Mucosa of stomach (tissue), 1 donor: Measurements from ENCODE around the gene GALNTL6.

Experiments used
- H3K27me3 ChIP-seq: one replicate; pipeline ENCODE4 v1.7.0; 2013; ENCODE audit warnings: mild to moderate bottlenecking, low read length; ENCODE audit not compliant: control insufficient read depth, insufficient read depth
- H3K36me3 ChIP-seq: one replicate; pipeline ENCODE4 v1.7.0; 2013; ENCODE audit warnings: low read length; ENCODE audit not compliant: control insufficient read depth, insufficient read depth
- H3K4me1 ChIP-seq: one replicate; pipeline ENCODE4 v1.7.0; 2013; ENCODE audit warnings: mild to moderate bottlenecking, low read length; ENCODE audit not compliant: control insufficient read depth, insufficient read depth
- H3K4me3 ChIP-seq: one replicate; pipeline ENCODE4 v1.7.0; 2013; ENCODE audit warnings: low read length
- H3K9ac ChIP-seq: one replicate; pipeline ENCODE4 v1.7.0; 2013; ENCODE audit warnings: mild to moderate bottlenecking, low read length, moderate library complexity
- H3K9me3 ChIP-seq: one replicate; pipeline ENCODE4 v1.7.0; 2013; ENCODE audit warnings: mild to moderate bottlenecking, low read length, moderate library complexity; ENCODE audit not compliant: control insufficient read depth
- donor health status: Pancreatic carcinoma.

The GALNTL6 gene

DNA sequence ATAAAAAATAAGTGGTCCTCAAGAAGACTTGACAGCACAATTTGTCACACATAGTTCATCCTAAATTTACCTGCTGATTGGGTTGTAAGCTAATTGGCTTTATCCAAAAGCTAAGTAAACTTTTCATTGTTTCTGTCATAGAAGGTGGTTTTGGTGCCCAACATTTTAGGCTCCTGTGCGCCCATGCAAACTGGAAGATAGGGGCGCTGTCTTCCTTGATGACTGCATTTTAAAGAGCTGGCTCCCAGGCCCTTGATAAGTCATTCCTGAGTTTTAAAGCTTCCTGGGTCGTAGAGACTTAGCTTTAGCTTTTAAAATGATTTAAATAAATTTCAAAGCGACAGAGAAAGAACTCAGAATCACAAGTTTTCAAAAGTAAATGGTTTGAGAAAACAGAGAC, 730.0 kb downstream of the GALNTL6 start:
- no peaks in the 10 kb centered on the region for H3K4me1 ChIP-seq
- no peaks in the 10 kb centered on the region for H3K36me3 ChIP-seq
- no peaks in the 10 kb centered on the region for H3K9me3 ChIP-seq
- no peak overlapping the region for H3K9ac ChIP-seq
- H3K4me3 ChIP-seq: no peak overlapping the region
- H3K27me3 ChIP-seq: no peaks in the 10 kb centered on the region

DNA sequence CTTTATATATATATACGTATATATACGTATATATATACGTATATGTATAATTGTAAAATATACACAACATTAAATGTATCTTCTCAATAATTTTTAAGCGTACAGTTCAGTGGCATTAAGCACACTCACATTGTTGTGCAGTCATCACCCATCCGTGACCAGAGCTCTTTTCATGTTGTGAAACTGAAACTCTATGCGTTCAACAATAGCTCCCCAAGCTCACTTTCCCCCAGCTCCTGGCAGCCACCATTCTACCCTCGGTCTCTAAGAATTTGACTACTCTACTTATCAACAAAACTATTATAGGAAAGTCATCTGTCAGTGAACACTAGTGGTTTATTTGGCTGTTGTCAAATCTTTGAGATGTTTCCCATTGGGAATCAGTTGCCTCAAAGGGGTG, 733.6 kb downstream of the GALNTL6 start:
- Histone ChIP-seq H3K4me3 (no peak overlapping the region), H3K9me3 (no peaks in the 10 kb centered on the region), H3K36me3 (no peaks in the 10 kb centered on the region), H3K4me1 (no peaks in the 10 kb centered on the region), H3K27me3 (no peaks in the 10 kb centered on the region), H3K9ac (no peak overlapping the region)

DNA sequence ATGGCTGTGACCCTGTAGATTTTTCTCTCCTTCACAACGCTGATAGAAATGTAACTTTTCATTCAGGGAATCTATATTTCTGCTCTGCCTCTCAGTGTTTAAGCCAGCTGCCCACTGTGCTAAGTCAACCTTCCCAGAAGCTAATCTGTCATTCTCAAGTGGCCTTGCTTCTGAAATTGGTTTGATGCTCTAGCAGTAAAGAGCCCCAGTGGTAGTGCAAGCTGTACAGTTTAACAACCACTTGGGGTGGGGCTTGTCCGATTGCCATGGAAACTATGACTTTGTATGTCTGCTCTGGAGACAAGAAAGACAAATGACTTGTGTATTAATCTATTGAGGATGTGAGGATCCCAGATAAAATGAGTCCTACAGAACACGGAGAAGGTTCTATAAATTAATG, 734.5 kb downstream of the GALNTL6 start:
- Histone ChIP-seq H3K27me3 (no peaks in the 10 kb centered on the region), H3K9me3 (no peaks in the 10 kb centered on the region), H3K4me1 (no peaks in the 10 kb centered on the region), H3K9ac (no peak overlapping the region), H3K4me3 (no peak overlapping the region), H3K36me3 (no peaks in the 10 kb centered on the region)

DNA sequence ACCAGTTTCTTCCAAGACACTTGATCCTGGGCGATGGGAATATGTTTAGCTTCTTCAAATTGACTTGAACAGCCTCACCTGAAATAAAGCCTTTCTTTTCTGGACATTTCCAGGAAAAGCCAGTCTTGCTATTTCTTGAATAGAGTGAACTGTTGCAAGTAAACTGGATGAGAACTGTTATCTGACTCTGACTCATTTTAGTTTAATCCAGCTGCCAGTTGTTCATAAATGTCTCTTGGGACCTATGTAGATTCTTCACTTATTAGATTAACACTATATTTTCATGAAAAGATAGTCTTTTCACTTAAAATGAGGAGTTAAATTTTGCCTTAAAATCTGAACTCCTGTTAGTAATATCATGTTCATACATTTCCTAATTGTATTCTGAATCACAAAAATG, 740.0 kb downstream of the GALNTL6 start:
- Histone ChIP-seq H3K27me3 (no peaks in the 10 kb centered on the region), H3K4me1 (no peaks in the 10 kb centered on the region), H3K9me3 (no peaks in the 10 kb centered on the region), H3K9ac (no peak overlapping the region), H3K4me3 (no peak overlapping the region), H3K36me3 (no peaks in the 10 kb centered on the region)

DNA sequence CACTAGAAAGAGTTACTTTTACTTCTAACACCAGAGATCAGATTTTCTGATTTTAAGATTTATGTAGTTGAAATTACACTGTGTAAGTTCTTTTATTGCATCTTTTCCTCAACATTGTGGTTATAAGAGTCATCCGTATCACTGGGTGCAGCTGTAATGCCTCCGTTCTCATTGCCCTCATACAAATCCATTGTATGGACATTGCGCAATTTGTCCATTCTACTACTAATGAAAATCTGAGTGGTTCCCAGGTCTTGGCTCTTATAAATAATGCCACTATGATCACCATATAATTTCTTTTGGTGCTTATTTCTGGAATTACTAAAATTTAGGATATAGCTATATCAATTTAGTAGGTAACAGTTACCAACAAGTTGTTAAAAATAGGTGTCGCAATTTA, 741.4 kb downstream of the GALNTL6 start:
- H3K4me3 ChIP-seq: no peak overlapping the region

DNA sequence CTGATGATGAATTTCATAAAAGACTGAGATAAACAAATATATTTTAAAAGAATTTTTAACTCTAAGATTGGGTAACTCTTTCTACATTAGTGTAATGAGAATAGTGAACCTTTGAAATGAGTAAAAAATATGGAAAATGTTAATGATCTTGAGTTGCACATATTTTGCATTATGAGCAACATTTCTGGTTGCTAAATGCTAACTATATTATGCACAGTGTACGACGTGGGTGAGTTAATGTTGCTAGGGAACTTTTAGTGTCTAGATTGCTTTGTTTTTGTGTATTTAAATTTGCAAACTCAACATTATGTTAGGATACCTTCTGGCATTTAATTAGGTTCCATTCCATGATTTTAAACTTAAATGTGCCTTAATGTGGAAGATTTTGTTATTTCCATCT, 742.5 kb downstream of the GALNTL6 start:
- no peaks in the 10 kb centered on the region for H3K9me3 ChIP-seq
- H3K9ac ChIP-seq: no peak overlapping the region
- H3K4me3 ChIP-seq: no peak overlapping the region
- H3K4me1 ChIP-seq: no peaks in the 10 kb centered on the region
- no peaks in the 10 kb centered on the region for H3K36me3 ChIP-seq
- no peaks in the 10 kb centered on the region for H3K27me3 ChIP-seq

More for the DNA sequence above, 741.4 kb downstream of the GALNTL6 start:
- H3K9ac ChIP-seq: no peak overlapping the region
- no peaks in the 10 kb centered on the region for H3K27me3 ChIP-seq
- H3K36me3 ChIP-seq: no peaks in the 10 kb centered on the region
- H3K4me1 ChIP-seq: no peaks in the 10 kb centered on the region
- H3K9me3 ChIP-seq: no peaks in the 10 kb centered on the region

DNA sequence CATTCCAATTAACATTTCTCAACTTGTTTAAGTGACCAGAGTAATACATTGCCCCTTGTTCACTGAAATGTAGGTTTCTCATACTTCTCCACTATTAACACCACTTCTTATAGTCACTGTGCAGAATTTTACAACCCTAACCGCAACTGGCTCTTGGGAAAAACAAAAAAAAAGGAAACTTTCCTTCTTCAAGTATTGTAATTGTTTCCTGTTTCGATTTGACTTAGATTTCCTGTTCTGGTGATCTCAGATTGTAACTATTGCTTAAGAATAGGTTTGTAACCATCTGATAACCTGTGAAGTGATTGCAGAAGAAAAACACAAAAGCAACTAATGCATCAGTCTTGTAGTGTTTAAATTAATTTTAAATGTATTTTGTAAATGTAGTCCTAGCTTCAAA, 760.7 kb downstream of the GALNTL6 start:
- Histone ChIP-seq H3K4me1 (no peaks in the 10 kb centered on the region), H3K36me3 (no peaks in the 10 kb centered on the region), H3K9me3 (no peaks in the 10 kb centered on the region), H3K4me3 (no peak overlapping the region), H3K9ac (no peak overlapping the region), H3K27me3 (no peaks in the 10 kb centered on the region)

DNA sequence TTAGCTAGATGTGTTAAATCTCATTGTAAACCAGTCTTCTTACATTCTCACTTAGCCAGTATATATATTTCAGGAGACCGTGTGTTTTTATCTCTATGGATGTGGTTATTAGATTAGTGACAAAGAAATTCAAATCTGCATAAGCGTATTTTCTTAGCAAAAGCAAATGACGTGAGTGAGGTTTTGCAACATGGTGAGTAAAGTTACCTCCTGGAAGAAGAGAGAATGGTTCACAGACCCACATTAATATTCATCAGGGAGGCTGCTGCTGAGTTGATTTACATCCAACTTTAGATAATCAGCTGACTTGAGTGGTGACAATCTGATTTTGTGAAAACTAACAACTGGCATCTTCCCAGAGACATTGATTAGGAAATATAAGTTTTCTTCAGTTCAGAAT, 765.5 kb downstream of the GALNTL6 start:
- Histone ChIP-seq H3K4me3 (no peak overlapping the region), H3K36me3 (no peaks in the 10 kb centered on the region), H3K9ac (no peak overlapping the region), H3K9me3 (no peaks in the 10 kb centered on the region), H3K27me3 (no peaks in the 10 kb centered on the region), H3K4me1 (no peaks in the 10 kb centered on the region)

DNA sequence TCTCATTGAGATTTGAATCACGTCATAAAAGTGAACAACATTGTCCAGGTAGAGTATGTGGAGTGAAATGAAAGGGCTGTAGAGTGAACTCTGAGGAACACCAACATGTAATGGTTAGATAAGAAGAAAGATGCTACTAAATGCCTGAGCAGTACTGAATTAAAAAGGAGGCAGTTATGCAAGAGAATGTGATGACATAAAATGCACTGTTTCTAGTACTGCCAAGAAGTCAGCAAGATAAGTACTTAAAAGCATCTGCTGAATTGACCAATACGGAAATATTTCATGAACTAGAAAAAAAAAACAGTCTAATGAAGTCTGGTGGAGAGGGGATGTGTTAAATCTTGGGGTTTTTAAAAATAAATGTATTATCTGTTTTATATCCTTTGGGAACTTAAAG, 771.6 kb downstream of the GALNTL6 start:
- Histone ChIP-seq H3K4me3 (no peak overlapping the region), H3K4me1 (no peaks in the 10 kb centered on the region), H3K9ac (no peak overlapping the region), H3K36me3 (no peaks in the 10 kb centered on the region), H3K9me3 (no peaks in the 10 kb centered on the region), H3K27me3 (no peaks in the 10 kb centered on the region)

DNA sequence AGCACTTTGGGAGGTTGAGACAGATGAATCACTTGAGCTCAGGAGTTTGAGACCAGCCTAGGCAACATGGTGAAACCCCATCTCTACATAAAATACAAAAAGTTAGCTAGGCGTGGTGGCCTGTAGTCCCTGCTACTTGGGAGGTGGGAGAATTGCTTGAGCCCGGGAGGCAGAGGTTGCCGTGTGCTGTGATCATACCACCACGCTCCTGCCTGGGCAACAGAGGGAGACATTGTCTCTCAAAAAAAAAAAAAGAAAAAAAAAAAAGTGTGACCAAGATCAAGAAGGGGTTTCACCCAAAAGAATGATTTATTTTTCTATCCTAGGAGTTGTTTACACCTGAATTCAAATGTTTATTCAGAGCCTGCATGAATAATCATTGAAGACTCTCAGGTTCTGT, 783.0 kb downstream of the GALNTL6 start:
- H3K9ac ChIP-seq: no peak overlapping the region
- H3K4me1 ChIP-seq: no peaks in the 10 kb centered on the region
- H3K36me3 ChIP-seq: no peaks in the 10 kb centered on the region
- no peaks in the 10 kb centered on the region for H3K9me3 ChIP-seq
- H3K27me3 ChIP-seq: no peaks in the 10 kb centered on the region
- no peak overlapping the region for H3K4me3 ChIP-seq

DNA sequence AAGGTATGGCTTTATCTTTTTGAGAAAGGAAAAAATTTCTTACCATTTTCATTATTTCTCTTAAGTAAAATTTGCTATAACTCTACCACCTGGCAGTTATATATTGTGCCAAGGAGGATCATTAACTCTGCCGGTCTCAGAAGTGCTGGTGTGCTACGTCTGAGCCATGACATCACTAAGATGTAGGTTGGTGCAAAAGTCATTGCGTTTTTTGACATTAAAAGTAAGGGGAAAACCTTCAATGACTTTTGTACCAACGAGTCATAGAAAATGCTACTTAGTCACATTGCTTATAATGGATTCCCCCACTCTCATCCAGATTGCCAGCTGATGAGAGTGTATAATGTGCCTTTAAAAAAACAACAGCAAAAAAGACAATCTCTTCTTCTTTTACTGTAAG, 786.4 kb downstream of the GALNTL6 start:
- no peaks in the 10 kb centered on the region for H3K27me3 ChIP-seq
- no peaks in the 10 kb centered on the region for H3K4me1 ChIP-seq
- H3K36me3 ChIP-seq: no peaks in the 10 kb centered on the region
- H3K4me3 ChIP-seq: no peak overlapping the region
- H3K9me3 ChIP-seq: no peaks in the 10 kb centered on the region
- no peak overlapping the region for H3K9ac ChIP-seq

DNA sequence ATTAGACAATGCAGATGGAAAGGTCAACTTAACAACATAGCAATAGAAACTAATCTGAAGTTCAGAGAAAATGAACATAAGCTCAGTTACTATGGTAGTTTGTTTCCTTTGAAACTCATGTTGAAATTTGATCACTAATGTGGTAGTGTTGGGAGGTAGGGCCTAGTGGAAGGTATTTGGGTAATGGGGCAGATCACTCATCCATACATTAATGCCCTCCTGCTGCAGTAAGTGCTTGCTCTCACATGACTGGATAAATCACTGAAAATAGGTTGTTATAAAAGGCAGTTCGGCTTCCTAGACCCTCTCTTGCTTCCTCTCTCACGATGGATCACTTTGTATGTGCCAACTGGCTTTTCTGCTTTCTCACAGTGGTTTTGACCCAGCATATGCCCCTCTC, 788.0 kb downstream of the GALNTL6 start:
- Histone ChIP-seq H3K36me3 (no peaks in the 10 kb centered on the region), H3K9ac (no peak overlapping the region), H3K9me3 (no peaks in the 10 kb centered on the region), H3K4me3 (no peak overlapping the region), H3K4me1 (no peaks in the 10 kb centered on the region), H3K27me3 (no peaks in the 10 kb centered on the region)

DNA sequence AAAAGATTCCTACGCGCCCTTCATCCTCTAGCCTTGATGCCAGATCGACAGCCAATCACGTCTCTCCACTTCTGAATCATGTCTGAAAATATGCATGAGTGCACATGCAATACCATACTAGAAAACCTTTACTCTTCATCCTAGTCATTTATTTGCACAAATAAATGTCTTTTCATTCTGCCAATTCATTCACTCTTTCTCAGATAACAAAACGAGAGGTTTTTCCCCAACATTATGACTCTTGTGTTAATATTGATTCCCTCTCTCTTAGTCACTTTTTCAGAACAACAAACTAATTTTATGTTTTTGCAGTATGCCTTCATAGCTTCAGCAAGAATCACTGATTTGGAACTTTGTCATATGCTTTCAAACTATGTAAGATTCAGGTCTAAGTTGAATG, 806.0 kb downstream of the GALNTL6 start:
- Histone ChIP-seq H3K9ac (no peak overlapping the region), H3K4me1 (no peaks in the 10 kb centered on the region), H3K36me3 (no peaks in the 10 kb centered on the region), H3K27me3 (no peaks in the 10 kb centered on the region), H3K9me3 (no peaks in the 10 kb centered on the region), H3K4me3 (no peak overlapping the region)
